GM18508 (cell line): ENCODE data around the gene TMEM121.

Source experiments
- ATAC-seq: cut with Tn5 transposase; IDR thresholded peaks from one replicate; pipeline ENCODE4 v1.9.1; 2021; ENCODE audit warnings: moderate number of reproducible peaks; ENCODE audit not compliant: insufficient read depth, unreplicated experiment

TMEM121 gene

GRCh38 chr14:105496831-105497591 is 29.4 kb upstream of the TMEM121 start:
- ATAC-seq: no peak

- ATAC-seq: no peak
Measured at GRCh38 chr14:105497671-105498429, 28.5 kb upstream of the TMEM121 start.

GRCh38 chr14:105498430-105499255 is 27.7 kb upstream of the TMEM121 start:
- no peak for ATAC-seq

- no peak for ATAC-seq
Measured at GRCh38 chr14:105499256-105500035, 26.9 kb upstream of the TMEM121 start.

- ATAC-seq: no peak
Measured at GRCh38 chr14:105500036-105500725, 26.2 kb upstream of the TMEM121 start.

GRCh38 chr14:105500726-105501101 is 25.7 kb upstream of the TMEM121 start:
- ATAC-seq: no peak

- no peak for ATAC-seq
Measured at GRCh38 chr14:105501504-105502291, 24.7 kb upstream of the TMEM121 start.

- ATAC-seq: no peak
Measured at GRCh38 chr14:105502446-105503295, 23.7 kb upstream of the TMEM121 start.

- ATAC-seq: no peak
Measured at GRCh38 chr14:105503296-105503640, 23.1 kb upstream of the TMEM121 start.

- ATAC-seq: no peak
Measured at GRCh38 chr14:105503935-105504692, 22.3 kb upstream of the TMEM121 start.

GRCh38 chr14:105505101-105505500 is 21.3 kb upstream of the TMEM121 start:
- ATAC-seq: no peak

GRCh38 chr14:105507247-105507646 is 19.1 kb upstream of the TMEM121 start:
- ATAC-seq: no peak

GRCh38 chr14:105508069-105508468 is 18.3 kb upstream of the TMEM121 start:
- no peak for ATAC-seq

GRCh38 chr14:105508601-105509000 is 17.8 kb upstream of the TMEM121 start:
- no peak for ATAC-seq

- no peak for ATAC-seq
Measured at GRCh38 chr14:105517096-105517495, 9.3 kb upstream of the TMEM121 start.

- ATAC-seq: no peak
Measured at GRCh38 chr14:105519946-105520698, 6.3 kb upstream of the TMEM121 start.

- ATAC-seq: no peak
Measured at GRCh38 chr14:105525326-105525725, 1.1 kb upstream of the TMEM121 start.
